GM12878 (cell line): Measurements from ENCODE around the gene IMPG2. TPM values are rescaled to one million over a fixed set of nuclear protein-coding genes. Genes with fewer than 3 reads are reported as not detected.

Experiments used
- ATAC-seq: fragments of 200-7000 bp; cut with Tn5 transposase; 3 replicates; pipeline ENCODE4 v1.9.1; 2020; ENCODE audit warnings: mild to moderate bottlenecking, moderate library complexity
- BruUV-seq: library from RNA; stranded (reverse); fragments of 400-500 nt; replicated peaks from 2 replicates; lab custom pipeline; 2021; lab: Mats Ljungman, UMichigan
- CTCF ChIA-PET: fragments of 300-600 bp; sonication (Branson Sonifier 250); formaldehyde crosslinking; extraction: SDS; loops from one replicate; lab custom pipeline; 2021; ENCODE audit warnings: inconsistent platforms; lab: Yijun Ruan, JAX
- POLR2A ChIA-PET: fragments of 350-600 bp; formaldehyde crosslinking; extraction: SDS; loops from one replicate; lab custom pipeline; 2021; ENCODE audit warnings: inconsistent platforms; lab: Charles Lee
- RAD21 ChIA-PET: fragments of 300-600 bp; sonication (Branson Sonifier 250); formaldehyde crosslinking; loops from one replicate; lab custom pipeline; 2023; ENCODE audit warnings: antibody characterized with exemption; ENCODE audit not compliant: unreplicated experiment; lab: Charles Lee
- SMC1A ChIA-PET: fragments of 300-600 bp; sonication (Branson Sonifier 250); formaldehyde crosslinking; loops from one replicate; lab custom pipeline; 2023; ENCODE audit not compliant: unreplicated experiment, uncharacterized antibody; lab: Charles Lee
- DNase-seq: peaks from one replicate; pipeline ENCODE4 v3.0.0-alpha.2; 2011; ENCODE audit warnings: low read depth, low spot score
- FAIRE-seq: peaks from 3 replicates; lab custom pipeline; 2011; peaks lifted over from hg19 to GRCh38; lab: Jason Lieb, UNC
- H2AFZ ChIP-seq: 2 replicates; pipeline ENCODE4 v1.6.0; 2011; ENCODE audit warnings: low read depth, low read length, control low read depth; ENCODE audit not compliant: control insufficient read depth
- H3K27ac ChIP-seq: 2 replicates; pipeline ENCODE4 v1.5.1; 2011; ENCODE audit warnings: control low read depth; ENCODE audit not compliant: control insufficient read depth, insufficient read depth
- H3K27me3 ChIP-seq, 2 experiments: replicated peaks in 1 of 2; 2 replicates each; pipeline versions ENCODE4 v1.6.0 to v1.6.1; 2011; ENCODE audit warnings: low read length in 1 of 2; ENCODE audit not compliant: control insufficient read depth in 2 of 2, insufficient read depth in 2 of 2
- H3K36me3 ChIP-seq, 2 experiments: 2 replicates each; pipeline ENCODE4 v1.5.1; 2011; ENCODE audit warnings: low read length in 1 of 2; ENCODE audit not compliant: control insufficient read depth in 2 of 2, insufficient read depth in 2 of 2
- H3K4me1 ChIP-seq: 2 replicates; pipeline ENCODE4 v1.6.1; 2011; ENCODE audit warnings: mild to moderate bottlenecking, low read length, moderate library complexity, mixed read lengths; ENCODE audit not compliant: control insufficient read depth, insufficient read depth
- H3K4me2 ChIP-seq: 2 replicates; pipeline ENCODE4 v1.6.0; 2011; ENCODE audit warnings: control low read depth; ENCODE audit not compliant: control insufficient read depth, insufficient read depth
- H3K4me3 ChIP-seq: fragments of 200-600 bp; sonication (generic); 2 replicates; pipeline ENCODE4 v1.5.1; 2016
- H3K79me2 ChIP-seq: 2 replicates; pipeline ENCODE4 v1.6.0; 2011; ENCODE audit warnings: low read length; ENCODE audit not compliant: control insufficient read depth, insufficient read depth
- H3K9ac ChIP-seq: 2 replicates; pipeline ENCODE4 v1.8.0; 2011; ENCODE audit warnings: low read length, control low read depth, mixed read lengths; ENCODE audit not compliant: control insufficient read depth, insufficient read depth
- H3K9me3 ChIP-seq: replicated peaks from 3 replicates; pipeline ENCODE4 v1.5.1; 2011; ENCODE audit warnings: mild to moderate bottlenecking, low read length; ENCODE audit not compliant: control insufficient read depth, insufficient read depth
- H4K20me1 ChIP-seq: 2 replicates; pipeline ENCODE4 v1.6.0; 2011; ENCODE audit not compliant: control insufficient read depth, insufficient read depth
- ATF7 ChIP-seq: fragments of 450-650 bp; IDR thresholded peaks from 2 replicates; pipeline ENCODE4 v1.6.1; 2016; ENCODE audit warnings: low read depth, mild to moderate bottlenecking
- BHLHE40 ChIP-seq, 2 experiments: fragments of 450-650 bp in 1 of 2; IDR thresholded peaks; 2 replicates each; pipeline ENCODE4 v1.6.1; 2011 to 2017; ENCODE audit warnings: low read depth in 2 of 2, borderline replicate concordance in 1 of 2, improper control_type of control experiment in 1 of 2, low read length in 1 of 2, mild to moderate bottlenecking in 1 of 2
- CHD2 ChIP-seq: IDR thresholded peaks from 2 replicates; pipeline ENCODE4 v1.6.1; 2011; ENCODE audit warnings: low read depth, low read length, improper control_type of control experiment, borderline replicate concordance
- EGR1 ChIP-seq, 2 experiments: IDR thresholded peaks; 1 replicate in 1 of 2; 2 replicates in 1 of 2; pipeline ENCODE4 v1.6.1; 2011 to 2012; ENCODE audit warnings: low read depth in 2 of 2, low read length in 2 of 2, borderline replicate concordance in 1 of 2, mild to moderate bottlenecking in 1 of 2, moderate library complexity in 1 of 2
- EZH2 ChIP-seq: IDR thresholded peaks from 2 replicates; pipeline ENCODE4 v1.6.1; 2012; ENCODE audit warnings: low read depth, mild to moderate bottlenecking, control low read depth, inconsistent platforms, low read length, borderline replicate concordance; ENCODE audit not compliant: control insufficient read depth
- FOXK2 ChIP-seq: fragments of 450-650 bp; IDR thresholded peaks from 2 replicates; pipeline ENCODE4 v1.6.1; 2017; ENCODE audit warnings: mild to moderate bottlenecking, moderate library complexity
- MEF2A ChIP-seq: IDR thresholded peaks from 2 replicates; pipeline ENCODE4 v1.6.1; 2011; ENCODE audit warnings: low read depth, mild to moderate bottlenecking, low read length, moderate library complexity; ENCODE audit not compliant: insufficient read depth
- NFYB ChIP-seq: IDR thresholded peaks from 2 replicates; pipeline ENCODE4 v1.6.1; 2011; ENCODE audit warnings: low read depth, mild to moderate bottlenecking, low read length, improper control_type of control experiment, moderate library complexity; ENCODE audit not compliant: insufficient read depth
- NR2C1 ChIP-seq: fragments of 450-650 bp; IDR thresholded peaks from 2 replicates; pipeline ENCODE4 v1.6.1; 2017; ENCODE audit warnings: antibody characterized with exemption, mild to moderate bottlenecking, moderate library complexity
- NR2C2 ChIP-seq: IDR thresholded peaks from 2 replicates; pipeline ENCODE4 v1.6.1; 2011; ENCODE audit warnings: borderline replicate concordance, low read depth; ENCODE audit not compliant: control insufficient read depth, insufficient read length
- RBBP5 ChIP-seq: fragments of 200-600 bp; sonication (generic); conservative IDR thresholded peaks from 2 replicates; pipeline ENCODE4 v1.6.1; 2016
- SMAD1 ChIP-seq: fragments of 450-650 bp; IDR thresholded peaks from 2 replicates; pipeline ENCODE4 v1.6.1; 2018; ENCODE audit warnings: mild to moderate bottlenecking, low read depth; ENCODE audit not compliant: partially characterized antibody
- WRNIP1 ChIP-seq: IDR thresholded peaks from 2 replicates; pipeline ENCODE4 v1.6.1; 2011; ENCODE audit warnings: low read depth, low read length, improper control_type of control experiment, borderline replicate concordance
- ZNF207 ChIP-seq: fragments of 450-650 bp; IDR thresholded peaks from 2 replicates; pipeline ENCODE4 v1.6.1; 2014; ENCODE audit warnings: antibody characterized with exemption, mild to moderate bottlenecking, borderline replicate concordance
- ZNF217 ChIP-seq: fragments of 450-650 bp; IDR thresholded peaks from 2 replicates; pipeline ENCODE4 v1.6.1; 2017; ENCODE audit warnings: antibody characterized with exemption, mild to moderate bottlenecking
- WGBS: methylation state at CpG from one replicate; pipeline ENCODE4 v1.1.6; 2016; ENCODE audit warnings: low lambda C conversion rate; ENCODE audit not compliant: insufficient replicate concordance, insufficient coverage; ENCODE audit errors: missing lambda C conversion rate; 5-methylcytosine and 5-hydroxymethylcytosine counted together
- in situ Hi-C: fragments of 300-500 bp; cut with MboI; formaldehyde crosslinking; loops from 9 replicates; pipeline ENCODE4 v1.14.3; 2018; ENCODE audit warnings: mixed read lengths
- intact Hi-C: fragments of 100-400 bp; cut with micrococcal nuclease; formaldehyde crosslinking; loops from one replicate; pipeline ENCODE4 v1.14.2; 2022; ENCODE audit not compliant: unreplicated experiment
- polyA plus RNA-seq, 11 experiments: library from polyadenylated mRNA; depleted of rRNA in 4 of 11; unstranded in 6 of 11; stranded (reverse) in 5 of 11; fragments of >200 nt; fragmentation: Nextera tagmentation in 4 of 11; fragmentation: Illumina TruSeq in 1 of 11; extraction: Ambion mirVana in 4 of 11; extraction: Trizol in 1 of 11; gene quantifications; 1 replicate in 1 of 11; 2 replicates in 10 of 11; pipeline versions ENCODE4 v1.2.1 to v1.2.3, GENCODE V29; 2011 to 2016; ENCODE audit warnings: inconsistent platforms in 2 of 11, missing spikeins in 2 of 11, low read depth in 1 of 11
- total RNA-seq, 4 experiments: library from RNA; depleted of rRNA in 3 of 4; stranded (reverse); fragments of >200 nt in 3 of 4; fragmentation: Illumina TruSeq in 1 of 4; extraction: Trizol in 1 of 4; gene quantifications; 2 replicates each; pipeline versions ENCODE4 v1.2.1 to v1.2.3, GENCODE V29; 2013 to 2021
- TF ChIP-seq, protein P1 (sequence below): fragments of 450-650 bp; IDR thresholded peaks from 2 replicates; pipeline ENCODE4 v1.6.1; 2018; ENCODE audit warnings: borderline replicate concordance, mild to moderate bottlenecking; ENCODE audit not compliant: partially characterized antibody
- TF ChIP-seq, protein P2 (sequence below): IDR thresholded peaks from 2 replicates; pipeline ENCODE4 v1.6.1; 2011; ENCODE audit warnings: borderline replicate concordance, low read depth, mild to moderate bottlenecking, moderate library complexity, low read length; ENCODE audit not compliant: insufficient read depth, poor library complexity, severe bottlenecking

Gene IMPG2
- total and polyA plus RNA-seq, 10 of the 15 experiments (the other 5 are each of a cell fraction or from before 2014, with no cell fraction given): under 0.01 to 0.17 (median 0.10) TPM; not detected in 3

DNA sequence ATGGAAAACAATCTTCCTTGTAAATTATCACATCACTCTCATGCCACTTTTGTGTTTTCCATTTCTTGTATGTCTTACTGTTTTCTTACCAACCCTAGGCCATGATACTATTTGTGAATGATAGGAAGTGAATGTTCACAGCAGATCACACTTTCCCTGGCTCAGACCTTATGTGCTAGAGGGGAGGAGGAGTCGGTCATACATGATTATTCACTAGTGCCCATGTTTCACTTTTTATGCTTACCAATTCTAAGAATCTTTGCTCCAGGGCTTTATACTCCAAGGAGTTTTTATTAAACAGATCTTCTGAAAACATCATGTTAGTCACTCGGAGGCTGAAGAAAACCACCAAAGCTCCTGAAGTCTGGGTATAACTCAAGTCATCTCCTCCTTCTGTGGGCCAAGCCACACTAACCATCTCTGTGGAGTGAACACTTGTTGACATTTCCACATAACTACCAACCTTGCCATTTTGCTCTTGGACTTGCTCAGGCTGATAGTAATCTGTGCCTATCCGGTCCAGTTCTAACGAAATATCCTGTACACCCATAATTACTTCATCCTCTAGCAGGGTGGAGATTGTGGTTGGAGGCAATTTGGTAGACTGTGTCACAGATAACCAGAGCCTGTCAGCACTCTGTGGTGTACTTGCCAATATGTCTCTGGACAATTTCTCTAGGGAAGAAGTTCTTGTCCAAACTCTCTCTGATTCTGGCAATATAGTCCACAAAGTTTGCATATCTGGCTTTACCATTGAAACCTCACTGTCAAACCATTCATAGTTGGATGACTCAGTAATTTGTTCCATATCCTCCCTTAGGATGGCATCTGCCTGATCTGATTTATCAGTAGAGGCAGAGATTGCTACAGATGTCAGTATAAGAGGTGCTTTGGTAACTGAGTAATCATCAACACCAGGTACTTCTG lies 76.8 kb downstream of the IMPG2 start:
- ChIA-PET POLR2A (no interaction called here), RAD21 (no interaction called here), SMC1A (no interaction called here), CTCF (no interaction called here)
- no peak for DNase-seq
- FAIRE-seq: no peak
- no peaks in the 10 kb centered on the region for H3K27me3 ChIP-seq
- H3K4me3 ChIP-seq: no peak overlapping the region
- H3K27ac ChIP-seq: no peak overlapping the region
- H4K20me1 ChIP-seq: no peaks in the 10 kb centered on the region
- ATAC-seq: no peak
- H3K4me1 ChIP-seq: no peaks in the 10 kb centered on the region
- no peak overlapping the region for H3K4me2 ChIP-seq
- in situ Hi-C loops: no loop called here
- intact Hi-C loops: no loop called here
- no peak overlapping the region for H3K9ac ChIP-seq
- 68% methylated on average over 4 of the region's 4 CpGs for WGBS
- no peak for TF ChIP-seq NFYB
- TF ChIP-seq EGR1 (IDR thresholded peaks at IDR 0.05; ENCODE audit: borderline replicate concordance in 1 of 2, low read depth in 2 of 2, low read length in 2 of 2): no peak
- no peak for TF ChIP-seq BHLHE40 (IDR thresholded peaks at IDR 0.05; ENCODE audit: borderline replicate concordance in 1 of 2, low read depth in 2 of 2, low read length in 1 of 2)
- TF ChIP-seq RBBP5: no peak
- TF ChIP-seq CHD2: no peak
- no peak for TF ChIP-seq NR2C2
- TF ChIP-seq MEF2A: no peak
- TF ChIP-seq NR2C1: no peak
- TF ChIP-seq, protein P1, sequence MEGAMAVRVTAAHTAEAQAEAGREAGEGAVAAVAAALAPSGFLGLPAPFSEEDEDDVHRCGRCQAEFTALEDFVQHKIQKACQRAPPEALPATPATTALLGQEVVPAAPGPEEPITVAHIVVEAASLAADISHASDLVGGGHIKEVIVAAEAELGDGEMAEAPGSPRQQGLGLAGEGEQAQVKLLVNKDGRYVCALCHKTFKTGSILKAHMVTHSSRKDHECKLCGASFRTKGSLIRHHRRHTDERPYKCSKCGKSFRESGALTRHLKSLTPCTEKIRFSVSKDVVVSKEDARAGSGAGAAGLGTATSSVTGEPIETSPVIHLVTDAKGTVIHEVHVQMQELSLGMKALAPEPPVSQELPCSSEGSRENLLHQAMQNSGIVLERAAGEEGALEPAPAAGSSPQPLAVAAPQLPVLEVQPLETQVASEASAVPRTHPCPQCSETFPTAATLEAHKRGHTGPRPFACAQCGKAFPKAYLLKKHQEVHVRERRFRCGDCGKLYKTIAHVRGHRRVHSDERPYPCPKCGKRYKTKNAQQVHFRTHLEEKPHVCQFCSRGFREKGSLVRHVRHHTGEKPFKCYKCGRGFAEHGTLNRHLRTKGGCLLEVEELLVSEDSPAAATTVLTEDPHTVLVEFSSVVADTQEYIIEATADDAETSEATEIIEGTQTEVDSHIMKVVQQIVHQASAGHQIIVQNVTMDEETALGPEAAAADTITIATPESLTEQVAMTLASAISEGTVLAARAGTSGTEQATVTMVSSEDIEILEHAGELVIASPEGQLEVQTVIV: no peak
- no peak for TF ChIP-seq ZNF217
- no peak for TF ChIP-seq WRNIP1
- no peak for TF ChIP-seq EZH2
- no peak for TF ChIP-seq ZNF207
- no peak for TF ChIP-seq ATF7
- TF ChIP-seq, protein P2, sequence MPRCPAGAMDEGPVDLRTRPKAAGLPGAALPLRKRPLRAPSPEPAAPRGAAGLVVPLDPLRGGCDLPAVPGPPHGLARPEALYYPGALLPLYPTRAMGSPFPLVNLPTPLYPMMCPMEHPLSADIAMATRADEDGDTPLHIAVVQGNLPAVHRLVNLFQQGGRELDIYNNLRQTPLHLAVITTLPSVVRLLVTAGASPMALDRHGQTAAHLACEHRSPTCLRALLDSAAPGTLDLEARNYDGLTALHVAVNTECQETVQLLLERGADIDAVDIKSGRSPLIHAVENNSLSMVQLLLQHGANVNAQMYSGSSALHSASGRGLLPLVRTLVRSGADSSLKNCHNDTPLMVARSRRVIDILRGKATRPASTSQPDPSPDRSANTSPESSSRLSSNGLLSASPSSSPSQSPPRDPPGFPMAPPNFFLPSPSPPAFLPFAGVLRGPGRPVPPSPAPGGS: no peak
- no peak for TF ChIP-seq FOXK2
- no peak for TF ChIP-seq SMAD1
- no peaks in the 10 kb centered on the region for H3K79me2 ChIP-seq
- H2AFZ ChIP-seq: no peak overlapping the region
- H3K9me3 ChIP-seq: no peaks in the 10 kb centered on the region; the same call in 2 of the 3 replicates
- H3K36me3 ChIP-seq: no peaks in the 10 kb centered on the region
- BruUV-seq: no TSS peak
